Inflammatory macrophage treated with lipopolysaccharide for 1 hour (primary cell): ENCODE measurements around the gene CAP2.
"Not testable (repeated sequence)": the region's sequence is repeated elsewhere in the genome, so short reads cannot be mapped to it uniquely, and the experiment has no call there.

Source experiments
- DNase-seq, 2 donors: peaks; one replicate each; pipeline ENCODE4 v3.0.0-alpha.2; 2020 to 2022

CAP2 gene

GRCh38 chr6:17397764-17398194 is 4.4 kb downstream of the CAP2 start:
- DNase-seq: no peak

- not testable (repeated sequence) for DNase-seq
Measured at GRCh38 chr6:17405181-17405943, 12.0 kb downstream of the CAP2 start.

- no peak for DNase-seq
Measured at GRCh38 chr6:17405944-17406245, 12.5 kb downstream of the CAP2 start.

GRCh38 chr6:17408081-17408480 is 14.7 kb downstream of the CAP2 start:
- DNase-seq: no peak

- no peak for DNase-seq
Measured at GRCh38 chr6:17410281-17410680, 16.9 kb downstream of the CAP2 start.

- DNase-seq: no peak
Measured at GRCh38 chr6:17413313-17413750, 19.9 kb downstream of the CAP2 start.

GRCh38 chr6:17414395-17414794 is 21.0 kb downstream of the CAP2 start:
- not testable (repeated sequence) for DNase-seq

GRCh38 chr6:17415321-17415720 is 21.9 kb downstream of the CAP2 start:
- no peak for DNase-seq

GRCh38 chr6:17416806-17417205 is 23.4 kb downstream of the CAP2 start:
- no peak for DNase-seq

- no peak for DNase-seq
Measured at GRCh38 chr6:17417817-17418216, 24.4 kb downstream of the CAP2 start.

- DNase-seq: no peak
Measured at GRCh38 chr6:17418281-17419188, 25.1 kb downstream of the CAP2 start.

- DNase-seq: no peak
Measured at GRCh38 chr6:17419189-17419575, 25.8 kb downstream of the CAP2 start.

- DNase-seq: no peak
Measured at GRCh38 chr6:17420368-17420767, 27.0 kb downstream of the CAP2 start.

GRCh38 chr6:17421406-17421805 is 28.0 kb downstream of the CAP2 start:
- DNase-seq: no peak

- no peak for DNase-seq
Measured at GRCh38 chr6:17423026-17423425, 29.6 kb downstream of the CAP2 start.

- DNase-seq: no peak
Measured at GRCh38 chr6:17427062-17427461, 33.7 kb downstream of the CAP2 start.

- DNase-seq: no peak
Measured at GRCh38 chr6:17427617-17428016, 34.2 kb downstream of the CAP2 start.

GRCh38 chr6:17428595-17429120 is 35.3 kb downstream of the CAP2 start:
- DNase-seq: not testable (repeated sequence)

GRCh38 chr6:17429383-17430061 is 36.1 kb downstream of the CAP2 start:
- no peak for DNase-seq

- DNase-seq: no peak
Measured at GRCh38 chr6:17431581-17431980, 38.2 kb downstream of the CAP2 start.

- DNase-seq: no peak
Measured at GRCh38 chr6:17432356-17432755, 39.0 kb downstream of the CAP2 start.

- DNase-seq: no peak
Measured at GRCh38 chr6:17439243-17439993, 46.0 kb downstream of the CAP2 start.
